Pancreas (tissue), 10 donors: Measurements from ENCODE around the gene DLL4. TPM values are rescaled to one million over a fixed set of nuclear protein-coding genes. Genes with fewer than 3 reads are reported as not detected.

Experiments used
- ATAC-seq, 4 donors: fragments of 200-7000 bp; cut with Tn5 transposase; one replicate each; pipeline versions ENCODE4 v1.8.0 to v1.9.1; 2020; ENCODE audit warnings: mild to moderate bottlenecking in 4 of 4, moderate library complexity in 4 of 4
- DNase-seq, 6 donors: peaks; one replicate each; pipeline ENCODE4 v3.0.0-alpha.2; 2020
- FAIRE-seq: peaks from 2 replicates; lab custom pipeline; 2012; peaks lifted over from hg19 to GRCh38; lab: Jason Lieb, UNC
- H3K27ac ChIP-seq, 4 donors: fragments of 200-600 bp; sonication (generic); 1 replicate in 3 of 4; 2 replicates in 1 of 4; pipeline versions ENCODE4 v1.5.0 to v1.8.0; 2020
- H3K27me3 ChIP-seq, 4 donors: fragments of 200-600 bp; one replicate each; pipeline ENCODE4 v1.8.0; 2021
- H3K36me3 ChIP-seq, 3 donors: fragments of 200-600 bp; sonication (generic) in 1 of 3; one replicate each; pipeline versions ENCODE4 v1.5.0 to v1.8.0; 2020 to 2021
- H3K4me1 ChIP-seq, 3 donors: fragments of 200-600 bp; one replicate each; pipeline ENCODE4 v1.8.0; 2021
- H3K4me3 ChIP-seq, 4 donors: fragments of 200-600 bp; sonication (generic) in 2 of 4; one replicate each; pipeline versions ENCODE4 v1.5.0 to v1.8.0; 2020 to 2021
- H3K9me3 ChIP-seq, 4 donors: fragments of 200-600 bp; one replicate each; pipeline ENCODE4 v1.8.0; 2021
- CTCF ChIP-seq, 4 donors: fragments of 200-600 bp; sonication (generic) in 3 of 4; IDR thresholded peaks; one replicate each; pipeline versions ENCODE4 v1.5.0 to v1.8.0; 2021; ENCODE audit warnings: antibody characterized with exemption in 4 of 4
- WGBS, 2 donors: extraction: QIAGEN DNeasy Blood & Tissue Kit; methylation state at CpG; one replicate each; pipeline ENCODE4 v1.1.7; 2013; 5-methylcytosine and 5-hydroxymethylcytosine counted together
- intact Hi-C, 3 donors: fragments of 100-400 bp; cut with DNase I; formaldehyde crosslinking; loops; one replicate each; pipeline versions ENCODE4 v1.11.1 to v1.14.2; 2022
- polyA plus RNA-seq, 2 donors: library from polyadenylated mRNA; stranded (reverse); fragments of 200-250 nt; gene quantifications; one replicate each; pipeline ENCODE4 v1.2.3, GENCODE V29; 2013
- total RNA-seq, 6 donors: library from RNA; stranded (reverse); fragmentation: NEBNext Ultra II Directional in 4 of 6; extraction: Animal tissue kit (Norgen Biotek cat#: 25700) in 4 of 6; gene quantifications; one replicate each; pipeline versions ENCODE4 v1.2.1 to v1.2.4, GENCODE V29; 2021 to 2023
- donor health status: healthy with polysubstance abuse.
- donor health status: DM: no; HTN: no; CAD: no; lungs with moderate emphysema.
- donor health status: DM: no; HTN: no; CAD: no.
- donor health status: control.
- donor health status: control.
- donor health status: Bipolar disorder and iron deficiency.
- donor health status: DM: yes; HTN: yes; CAD: no.
- donor health status: DM: no; HTN: no; CAD: no.
- donor health status: DM: no; HTN: no; CAD: no.
- donor health status: DM: yes; HTN: yes; CAD: no.

The DLL4 gene
- total and polyA plus RNA-seq, 8 donors, result 1.3 to 4.8 (median 2.3) TPM

- H3K27me3 ChIP-seq, result peaks cover 0 to 7% (median 0%) of the 10 kb centered on the region in 4 donors
- peak overlapping the region in 1 of 4 donors; percentile 52 for H3K4me3 ChIP-seq
- intact Hi-C loops, result no loop called here
- no peak for TF ChIP-seq CTCF (IDR thresholded peaks at IDR 0.05)
- no peak for FAIRE-seq
- H3K9me3 ChIP-seq, result no peaks in the 10 kb centered on the region
- no peak overlapping the region for H3K27ac ChIP-seq
- WGBS, 2 donors, result 54 to 59% methylated on average over 11 of the region's 11 CpGs
- H3K36me3 ChIP-seq, result no peaks in the 10 kb centered on the region
- H3K4me1 ChIP-seq, result peaks cover 15 to 25% (median 23%) of the 10 kb centered on the region in 3 donors
- DNase-seq, result peak in 1 of 6 donors; percentile 36
- peak in 1 of 4 donors; percentile 27 for ATAC-seq
Measured at GRCh38 chr15:40932649-40933516, 3.7 kb downstream of the DLL4 start.

GRCh38 chr15:40933517-40933902, 4.4 kb downstream of the DLL4 start:
- H3K4me3 ChIP-seq, result no peak overlapping the region
- no peak overlapping the region for H3K27ac ChIP-seq

GRCh38 chr15:40934457-40934856, 5.3 kb downstream of the DLL4 start:
- FAIRE-seq (no peak), DNase-seq (peak in 1 of 6 donors; percentile 33), ATAC-seq (no peak)
- Histone ChIP-seq H3K27me3 (no peaks in the 10 kb centered on the region), H3K4me1 (peaks cover 8 to 14% (median 11%) of the 10 kb centered on the region in 3 donors), H3K9me3 (no peaks in the 10 kb centered on the region), H3K27ac (no peak overlapping the region), H3K36me3 (no peaks in the 10 kb centered on the region), H3K4me3 (no peak overlapping the region)
- intact Hi-C loops, result no loop called here
- WGBS, 2 donors, result 88 to 93% methylated on average over 6 of the region's 6 CpGs
- TF ChIP-seq CTCF (IDR thresholded peaks at IDR 0.05), result no peak

More at GRCh38 chr15:40933517-40933902, 4.4 kb downstream of the DLL4 start:
- Histone ChIP-seq H3K36me3 (no peaks in the 10 kb centered on the region), H3K4me1 (peaks cover 9 to 20% (median 19%) of the 10 kb centered on the region in 3 donors), H3K9me3 (no peaks in the 10 kb centered on the region), H3K27me3 (peaks cover 0 to under 1% (median 0%) of the 10 kb centered on the region in 4 donors)
- 59 to 82% methylated on average over 3 of the region's 3 CpGs for WGBS, 2 donors
- FAIRE-seq (no peak), ATAC-seq (no peak), DNase-seq (no peak)
- TF ChIP-seq CTCF (IDR thresholded peaks at IDR 0.05), result no peak
- intact Hi-C loops, result no loop called here

GRCh38 chr15:40936234-40936708, 7.1 kb downstream of the DLL4 start:
- Histone ChIP-seq H3K4me3 (no peak overlapping the region), H3K27me3 (no peaks in the 10 kb centered on the region), H3K9me3 (no peaks in the 10 kb centered on the region), H3K36me3 (no peaks in the 10 kb centered on the region), H3K27ac (no peak overlapping the region), H3K4me1 (peaks cover 0 to 5% (median 0%) of the 10 kb centered on the region in 3 donors)
- TF ChIP-seq CTCF (IDR thresholded peaks at IDR 0.05), result no peak
- WGBS, 2 donors, result 86 to 95% methylated on average over 31 of the region's 31 CpGs
- DNase-seq (peak in 2 of 6 donors; percentile 50 to 54), FAIRE-seq (no peak), ATAC-seq (no peak)
- intact Hi-C loops, result no loop called here
